ENCODE measurements around the gene CEMIP2.

GRCh38 chr9:71746758-71747125 is 21.6 kb downstream of the CEMIP2 start:
- TF ChIP-seq MAX (IDR thresholded peaks at IDR 0.05; ENCODE audit: low read depth, low read length): no peak
- no peak for TF ChIP-seq KDM1A (IDR thresholded peaks at IDR 0.05; ENCODE audit: borderline replicate concordance)
- TF ChIP-seq EZH2 (IDR thresholded peaks at IDR 0.05; ENCODE audit: borderline replicate concordance, control insufficient read depth, low read depth, low read length): no peak

All from GM12878 (cell line).